Right forelimb (tissue), 1 donor: ENCODE measurements around the gene PPP1R7.
"Not testable (repeated sequence)": the region's sequence is repeated elsewhere in the genome, so short reads cannot be mapped to it uniquely, and the experiment has no call there.

ENCODE experiments used
- DNase-seq: peaks from one replicate; pipeline ENCODE4 v3.0.0-alpha.2; 2018

PPP1R7 gene

GRCh38 chr2:241149925-241150659, at the start of gene PPP1R7:
TSS of gene PPP1R7 (plus strand) at chr2:241150467. CDS start at chr2:241150496, 29 bp downstream.
- peak; percentile 96 for DNase-seq

- DNase-seq, result peak; percentile 93
Measured at GRCh38 chr2:241102239-241102803, 47.9 kb upstream of the PPP1R7 start, which contains the start of gene MTERF4. TSS of gene MTERF4 (minus strand) at chr2:241102287. CDS start at chr2:241102273, 14 bp downstream.

GRCh38 chr2:241103176-241103595, 47.1 kb upstream of the PPP1R7 start:
- no peak for DNase-seq

GRCh38 chr2:241104611-241105010, 45.7 kb upstream of the PPP1R7 start:
- DNase-seq, result not testable (repeated sequence)

- no peak for DNase-seq
Measured at GRCh38 chr2:241105641-241106040, 44.6 kb upstream of the PPP1R7 start.

- no peak for DNase-seq
Measured at GRCh38 chr2:241107031-241107783, 43.1 kb upstream of the PPP1R7 start.

- DNase-seq, result no peak
Measured at GRCh38 chr2:241108271-241109209, 41.7 kb upstream of the PPP1R7 start.

- DNase-seq, result no peak
Measured at GRCh38 chr2:241109210-241110088, 40.8 kb upstream of the PPP1R7 start.

- no peak for DNase-seq
Measured at GRCh38 chr2:241110089-241110606, 40.1 kb upstream of the PPP1R7 start.

- no peak for DNase-seq
Measured at GRCh38 chr2:241110607-241111439, 39.4 kb upstream of the PPP1R7 start.

- no peak for DNase-seq
Measured at GRCh38 chr2:241111440-241111805, 38.8 kb upstream of the PPP1R7 start.

- DNase-seq, result no peak
Measured at GRCh38 chr2:241112046-241112445, 38.2 kb upstream of the PPP1R7 start.

- DNase-seq, result no peak
Measured at GRCh38 chr2:241112592-241112991, 37.7 kb upstream of the PPP1R7 start.

GRCh38 chr2:241114836-241115235, 35.4 kb upstream of the PPP1R7 start:
- no peak for DNase-seq

- no peak for DNase-seq
Measured at GRCh38 chr2:241115361-241115760, 34.9 kb upstream of the PPP1R7 start.

- no peak for DNase-seq
Measured at GRCh38 chr2:241116606-241117560, 33.4 kb upstream of the PPP1R7 start.

- peak; percentile 30 for DNase-seq
Measured at GRCh38 chr2:241118737-241119505, 31.3 kb upstream of the PPP1R7 start.

- DNase-seq, result no peak
Measured at GRCh38 chr2:241120440-241120839, 29.8 kb upstream of the PPP1R7 start.
